ENCODE data around the gene TCF20. TPM values are rescaled to one million over a fixed set of nuclear protein-coding genes. Genes with fewer than 3 reads are reported as not detected.

TCF20 gene
- total RNA-seq, 4 donors from 2014 or later, result 17.4 to 28.8 (median 24.7) TPM

DNA sequence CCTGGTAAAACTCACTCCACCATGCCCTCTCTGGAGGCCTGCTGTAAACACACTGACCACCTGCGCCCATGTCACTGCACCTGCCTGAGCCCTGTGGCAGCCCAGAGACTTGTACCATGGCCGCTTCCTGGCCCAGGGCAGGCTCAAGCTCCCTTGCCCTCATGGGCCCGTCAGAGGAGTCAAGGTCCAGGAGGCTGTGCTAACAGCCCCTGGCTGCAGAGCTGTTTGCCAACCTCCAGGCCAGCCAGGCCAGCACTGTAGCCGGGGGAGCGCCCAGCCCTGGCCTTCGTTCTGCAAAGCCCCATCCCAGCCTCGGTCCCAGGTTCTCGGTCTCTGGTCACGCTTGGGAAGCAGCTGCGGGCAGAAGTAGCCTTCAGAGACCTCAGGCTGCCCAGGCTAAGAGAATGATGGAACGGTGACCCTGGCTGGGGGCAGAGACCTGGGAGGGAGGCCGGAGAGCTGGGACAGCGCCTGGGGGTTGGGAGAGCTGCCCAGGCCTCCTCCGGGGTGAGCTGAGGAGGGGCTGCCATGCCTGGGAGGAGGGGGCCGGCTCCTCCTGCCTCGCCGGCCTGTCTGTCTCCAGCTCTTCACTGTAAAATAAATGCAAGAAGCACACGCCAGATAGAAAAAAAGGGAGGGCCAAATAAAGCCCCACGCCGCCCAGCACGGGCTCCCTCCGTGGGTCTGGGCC lies 11.9 kb upstream of the TCF20 start:
- TF ChIP-seq EP300 (IDR thresholded peaks at IDR 0.05), result no peak
- no peak for DNase-seq (ENCODE audit: low spot score in 2 of 2)
- WGBS, 2 donors, result 55 to 63% methylated on average over 13 to 22 of the region's 22 CpGs
- H3K4me1 ChIP-seq, result peaks cover 0 to 22% (median 15%) of the 10 kb centered on the region in 4 donors
- H3K36me3 ChIP-seq, result no peaks in the 10 kb centered on the region
- peaks cover 0 to 27% of the 10 kb centered on the region in 2 donors for H3K27me3 ChIP-seq
- H3K4me3 ChIP-seq, result peak overlapping the region in 2 of 4 donors; percentile 33 to 52
- H3K27ac ChIP-seq, result peak overlapping the region in 1 of 4 donors; percentile 61
- no peaks in the 10 kb centered on the region for H3K9me3 ChIP-seq

DNA sequence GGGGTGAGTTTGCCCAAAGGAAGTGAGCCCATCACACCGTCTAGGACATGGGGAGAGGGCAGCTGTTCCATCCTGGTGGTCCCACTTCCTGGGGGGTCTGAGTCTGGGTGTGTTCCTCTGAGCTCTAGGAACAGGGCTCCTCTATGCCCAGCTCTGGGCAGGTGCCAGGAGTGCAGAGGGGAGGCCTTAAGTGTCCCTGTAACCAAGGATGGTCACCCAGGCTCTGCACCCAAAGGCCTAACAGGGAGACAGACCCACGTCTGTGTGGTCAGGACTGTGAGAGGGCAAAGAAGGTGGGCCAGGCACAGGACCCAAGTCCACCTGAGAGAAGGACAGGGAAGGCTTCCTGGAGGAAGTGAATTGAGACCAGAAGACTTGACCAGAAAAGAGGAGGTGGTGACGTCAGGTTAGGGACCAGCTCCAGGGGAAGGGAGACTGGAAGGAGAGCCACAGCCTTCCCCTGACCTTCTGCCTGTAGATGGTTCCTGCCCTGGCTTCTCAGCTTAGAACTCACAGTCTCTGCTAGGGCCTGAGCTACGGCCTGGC lies 11.3 kb upstream of the TCF20 start:
- no peaks in the 10 kb centered on the region for H3K9me3 ChIP-seq
- WGBS, 2 donors, result 84 to 90% methylated on average over 4 of the region's 4 CpGs
- H3K27ac ChIP-seq, result no peak overlapping the region
- DNase-seq (ENCODE audit: low spot score in 2 of 2), result no peak
- H3K4me3 ChIP-seq, result no peak overlapping the region
- peaks cover 0 to 22% (median 15%) of the 10 kb centered on the region in 4 donors for H3K4me1 ChIP-seq
- TF ChIP-seq EP300 (IDR thresholded peaks at IDR 0.05) (no peak), POLR2A (IDR thresholded peaks at IDR 0.05) (no peak)
- TF ChIP-seq, protein P1, sequence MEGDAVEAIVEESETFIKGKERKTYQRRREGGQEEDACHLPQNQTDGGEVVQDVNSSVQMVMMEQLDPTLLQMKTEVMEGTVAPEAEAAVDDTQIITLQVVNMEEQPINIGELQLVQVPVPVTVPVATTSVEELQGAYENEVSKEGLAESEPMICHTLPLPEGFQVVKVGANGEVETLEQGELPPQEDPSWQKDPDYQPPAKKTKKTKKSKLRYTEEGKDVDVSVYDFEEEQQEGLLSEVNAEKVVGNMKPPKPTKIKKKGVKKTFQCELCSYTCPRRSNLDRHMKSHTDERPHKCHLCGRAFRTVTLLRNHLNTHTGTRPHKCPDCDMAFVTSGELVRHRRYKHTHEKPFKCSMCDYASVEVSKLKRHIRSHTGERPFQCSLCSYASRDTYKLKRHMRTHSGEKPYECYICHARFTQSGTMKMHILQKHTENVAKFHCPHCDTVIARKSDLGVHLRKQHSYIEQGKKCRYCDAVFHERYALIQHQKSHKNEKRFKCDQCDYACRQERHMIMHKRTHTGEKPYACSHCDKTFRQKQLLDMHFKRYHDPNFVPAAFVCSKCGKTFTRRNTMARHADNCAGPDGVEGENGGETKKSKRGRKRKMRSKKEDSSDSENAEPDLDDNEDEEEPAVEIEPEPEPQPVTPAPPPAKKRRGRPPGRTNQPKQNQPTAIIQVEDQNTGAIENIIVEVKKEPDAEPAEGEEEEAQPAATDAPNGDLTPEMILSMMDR (IDR thresholded peaks at IDR 0.05), result no peak
- H3K27me3 ChIP-seq, result peaks cover 0 to 24% of the 10 kb centered on the region in 2 donors
- H3K36me3 ChIP-seq, result no peaks in the 10 kb centered on the region

DNA sequence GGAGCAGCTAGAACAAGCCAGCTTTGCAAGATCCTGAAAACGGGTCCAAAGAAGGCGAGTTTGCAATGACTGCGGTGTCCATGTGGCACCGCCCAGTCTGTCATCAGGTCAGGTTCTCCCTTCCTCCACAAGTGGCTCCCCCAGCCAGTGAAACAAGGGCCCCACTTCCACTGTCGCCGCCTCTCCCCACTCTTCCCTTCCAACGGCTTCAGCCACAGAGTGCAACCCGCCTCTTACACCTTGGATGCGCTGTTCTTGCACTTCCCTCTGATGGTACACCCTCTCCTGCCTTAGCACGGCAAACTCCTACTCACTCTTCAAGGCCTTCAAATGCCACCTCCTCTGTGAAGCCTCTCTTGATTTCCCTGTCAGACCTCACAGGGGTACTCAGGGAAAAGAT lies 10.8 kb upstream of the TCF20 start:
- no peaks in the 10 kb centered on the region for H3K36me3 ChIP-seq
- WGBS, 2 donors, result 91 to 93% methylated on average over 10 of the region's 10 CpGs
- no peak overlapping the region for H3K27ac ChIP-seq
- H3K4me1 ChIP-seq, result peaks cover 0 to 22% (median 15%) of the 10 kb centered on the region in 4 donors
- peaks cover 0 to 22% of the 10 kb centered on the region in 2 donors for H3K27me3 ChIP-seq
- H3K9me3 ChIP-seq, result no peaks in the 10 kb centered on the region
- TF ChIP-seq EP300 (IDR thresholded peaks at IDR 0.05) (no peak), POLR2A (IDR thresholded peaks at IDR 0.05) (no peak)
- TF ChIP-seq, protein P1 (IDR thresholded peaks at IDR 0.05), result no peak
- no peak overlapping the region for H3K4me3 ChIP-seq
- no peak for DNase-seq (ENCODE audit: low spot score in 2 of 2)

DNA sequence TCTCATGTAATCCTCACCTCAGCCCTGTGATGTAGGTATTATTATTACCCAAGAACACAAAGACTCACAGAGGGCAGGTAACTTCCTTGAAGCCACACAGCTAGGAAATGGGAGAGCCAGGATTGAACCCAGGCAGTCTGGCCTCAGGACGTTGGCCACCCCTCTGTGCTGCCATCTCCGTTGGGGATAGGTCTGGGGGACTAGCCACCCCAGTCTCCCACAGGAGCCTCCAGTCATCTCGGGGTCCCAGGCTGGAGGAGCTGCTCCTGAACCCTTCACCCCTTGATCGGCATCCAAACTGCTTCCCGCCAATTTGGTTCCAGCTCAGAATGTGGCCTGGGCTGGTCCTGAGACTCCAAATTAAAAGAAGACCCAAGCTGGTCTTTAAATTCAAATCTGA lies 10.4 kb upstream of the TCF20 start:
- 79 to 87% methylated on average over 3 to 5 of the region's 5 CpGs for WGBS, 2 donors
- Histone ChIP-seq H3K9me3 (no peaks in the 10 kb centered on the region), H3K27ac (no peak overlapping the region), H3K4me1 (peaks cover 0 to 22% (median 13%) of the 10 kb centered on the region in 4 donors), H3K36me3 (no peaks in the 10 kb centered on the region), H3K4me3 (no peak overlapping the region), H3K27me3 (peaks cover 0 to 22% of the 10 kb centered on the region in 2 donors)
- DNase-seq (ENCODE audit: low spot score in 2 of 2), result no peak
- TF ChIP-seq, protein P1 (IDR thresholded peaks at IDR 0.05), result no peak
- TF ChIP-seq POLR2A (IDR thresholded peaks at IDR 0.05), result no peak
- TF ChIP-seq EP300 (IDR thresholded peaks at IDR 0.05), result no peak

DNA sequence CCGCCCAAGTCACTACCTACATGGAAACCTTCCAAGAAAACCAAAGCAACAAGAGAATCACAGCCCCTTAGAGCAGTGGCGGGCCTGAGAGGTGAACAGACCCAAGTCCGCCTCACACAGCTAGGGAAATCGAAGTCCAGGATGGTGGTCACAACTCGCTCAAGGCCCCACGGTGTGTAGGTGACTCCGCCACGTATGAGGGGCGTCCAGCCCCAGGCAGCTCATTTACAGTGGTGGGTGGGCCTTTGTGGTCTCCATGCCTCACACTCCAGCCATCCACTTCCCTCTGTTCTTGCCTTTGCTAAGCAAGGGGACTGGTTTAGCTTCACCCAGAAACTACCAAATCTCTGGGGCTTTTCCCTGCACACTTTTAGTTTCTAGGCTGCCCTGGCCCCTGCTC lies 9.7 kb upstream of the TCF20 start:
- no peak for DNase-seq (ENCODE audit: low spot score in 2 of 2)
- peaks cover 0 to 22% (median 13%) of the 10 kb centered on the region in 4 donors for H3K4me1 ChIP-seq
- WGBS, 2 donors, result 89 to 92% methylated on average over 9 of the region's 9 CpGs
- TF ChIP-seq POLR2A (IDR thresholded peaks at IDR 0.05), result no peak
- no peak for TF ChIP-seq EP300 (IDR thresholded peaks at IDR 0.05)
- no peak overlapping the region for H3K27ac ChIP-seq
- no peaks in the 10 kb centered on the region for H3K9me3 ChIP-seq
- H3K36me3 ChIP-seq, result no peaks in the 10 kb centered on the region
- H3K4me3 ChIP-seq, result no peak overlapping the region
- H3K27me3 ChIP-seq, result peaks cover 0 to 22% of the 10 kb centered on the region in 2 donors

DNA sequence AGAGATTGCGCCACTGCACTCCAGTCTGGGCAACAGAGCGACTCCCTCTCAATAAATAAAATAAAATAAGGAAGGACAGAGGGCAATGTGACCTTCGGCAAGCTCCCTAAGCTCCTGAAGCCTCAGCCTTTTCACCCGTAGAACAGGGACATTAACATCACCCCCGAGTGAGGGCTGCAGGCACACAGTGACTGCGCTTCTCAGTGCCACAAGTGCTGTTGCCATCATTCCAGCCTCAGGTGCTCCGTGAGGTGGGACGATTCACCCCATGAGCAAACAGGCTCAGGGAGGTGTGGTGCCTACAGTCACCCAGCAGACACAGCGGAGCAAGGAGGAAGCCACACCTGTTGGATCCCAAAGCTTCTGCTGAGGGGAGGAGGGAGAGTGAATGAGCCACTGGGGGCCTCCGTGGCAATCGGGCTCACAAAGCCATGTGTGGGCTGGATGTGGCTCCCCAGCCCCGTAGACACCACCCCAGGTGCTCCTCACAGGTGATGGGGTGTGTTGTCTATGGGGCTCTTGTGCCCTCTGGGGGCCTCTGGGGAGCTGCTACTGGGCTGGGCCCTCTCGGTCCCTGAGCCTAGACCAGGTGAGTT lies 9.1 kb upstream of the TCF20 start:
- 87 to 88% methylated on average over 13 of the region's 13 CpGs for WGBS, 2 donors
- H3K9me3 ChIP-seq, result no peaks in the 10 kb centered on the region
- H3K27ac ChIP-seq, result no peak overlapping the region
- peaks cover 0 to 22% (median 13%) of the 10 kb centered on the region in 4 donors for H3K4me1 ChIP-seq
- no peaks in the 10 kb centered on the region for H3K36me3 ChIP-seq
- no peak for DNase-seq (ENCODE audit: low spot score in 2 of 2)
- H3K27me3 ChIP-seq, result peaks cover 0 to 16% of the 10 kb centered on the region in 2 donors
- no peak overlapping the region for H3K4me3 ChIP-seq
- TF ChIP-seq, protein P1 (IDR thresholded peaks at IDR 0.05), result no peak
- TF ChIP-seq POLR2A (IDR thresholded peaks at IDR 0.05) (no peak), EP300 (IDR thresholded peaks at IDR 0.05) (no peak)

Data from tibial nerve (tissue), 4 donors.